ENCODE measurements around the gene EMX1. TPM values are rescaled to one million over a fixed set of nuclear protein-coding genes. Genes with fewer than 3 reads are reported as not detected.

EMX1 gene
- total and polyA plus RNA-seq, 7 donors = 0.60 to 1.4 (median 0.71) TPM; not detected in 4

GRCh38 chr2:72927619-72928550 is 10.6 kb downstream of the EMX1 start:
- intact Hi-C loops (cut with DNase I) = no loop called here
- WGBS, 2 donors = 51 to 78% methylated on average over 8 of the region's 8 CpGs
- DNase-seq = peak; percentile 28
- Histone ChIP-seq H3K36me3 (no peaks in the 10 kb centered on the region), H3K9me3 (no peaks in the 10 kb centered on the region), H3K27ac (no peak overlapping the region), H3K4me3 (no peak overlapping the region), H3K27me3 (peaks cover 39 to 88% (median 58%) of the 10 kb centered on the region in 3 donors), H3K4me1 (peaks cover 0 to 14% (median 14%) of the 10 kb centered on the region in 4 donors)
- TF ChIP-seq POLR2AphosphoS5 (IDR thresholded peaks at IDR 0.05) (no peak), POLR2A (IDR thresholded peaks at IDR 0.05) (no peak), EP300 (IDR thresholded peaks at IDR 0.05) (no peak), CTCF (IDR thresholded peaks at IDR 0.05) (no peak)

GRCh38 chr2:72929010-72929409 is 11.7 kb downstream of the EMX1 start:
- DNase-seq = peak; percentile 14
- Histone ChIP-seq H3K27ac (no peak overlapping the region), H3K36me3 (no peaks in the 10 kb centered on the region), H3K27me3 (peaks cover 30 to 80% (median 48%) of the 10 kb centered on the region in 3 donors), H3K4me1 (peaks cover 0 to 12% (median 10%) of the 10 kb centered on the region in 4 donors), H3K9me3 (no peaks in the 10 kb centered on the region), H3K4me3 (no peak overlapping the region)
- no peak for TF ChIP-seq CTCF (IDR thresholded peaks at IDR 0.05)
- no peak for TF ChIP-seq POLR2A (IDR thresholded peaks at IDR 0.05)
- intact Hi-C loops (cut with DNase I) = no loop called here
- 97% methylated on average over 1 of the region's 1 CpG for WGBS, 2 donors

- Histone ChIP-seq H3K4me3 (no peak overlapping the region), H3K27ac (no peak overlapping the region), H3K4me1 (peaks cover 0 to 4% (median 3%) of the 10 kb centered on the region in 4 donors), H3K27me3 (peaks cover 11 to 56% (median 27%) of the 10 kb centered on the region in 3 donors), H3K36me3 (no peaks in the 10 kb centered on the region), H3K9me3 (no peaks in the 10 kb centered on the region)
- intact Hi-C loops (cut with DNase I) = no loop called here
- peak; percentile 52 for DNase-seq
- TF ChIP-seq EP300 (IDR thresholded peaks at IDR 0.05) = no peak
- TF ChIP-seq POLR2A (IDR thresholded peaks at IDR 0.05) = no peak
- TF ChIP-seq CTCF (IDR thresholded peaks at IDR 0.05) = no peak
- TF ChIP-seq POLR2AphosphoS5 (IDR thresholded peaks at IDR 0.05) = no peak
- 91 to 94% methylated on average over 14 of the region's 14 CpGs for WGBS, 2 donors
These were observed 14.1 kb downstream of the EMX1 start for GRCh38 chr2:72931280-72931910.

- 44 to 50% methylated on average over 5 of the region's 5 CpGs for WGBS, 2 donors
- Histone ChIP-seq H3K4me1 (peaks cover 0 to 12% (median 9%) of the 10 kb centered on the region in 4 donors), H3K36me3 (no peaks in the 10 kb centered on the region), H3K9me3 (no peaks in the 10 kb centered on the region), H3K4me3 (no peak overlapping the region), H3K27ac (no peak overlapping the region), H3K27me3 (peaks cover 7 to 48% (median 19%) of the 10 kb centered on the region in 3 donors)
- DNase-seq = no peak
- intact Hi-C loops (cut with DNase I) = no loop called here
- TF ChIP-seq POLR2AphosphoS5 (IDR thresholded peaks at IDR 0.05) = no peak
These were observed 14.9 kb downstream of the EMX1 start for GRCh38 chr2:72932045-72932740.

GRCh38 chr2:72932805-72933204 is 15.5 kb downstream of the EMX1 start:
- no peak overlapping the region for H3K4me3 ChIP-seq
- TF ChIP-seq POLR2A (IDR thresholded peaks at IDR 0.05) = no peak
- TF ChIP-seq CTCF (IDR thresholded peaks at IDR 0.05) = no peak
- no peak for TF ChIP-seq POLR2AphosphoS5 (IDR thresholded peaks at IDR 0.05)
- TF ChIP-seq EP300 (IDR thresholded peaks at IDR 0.05) = no peak
- no peaks in the 10 kb centered on the region for H3K36me3 ChIP-seq
- peaks cover 0 to 16% (median 10%) of the 10 kb centered on the region in 4 donors for H3K4me1 ChIP-seq
- H3K27me3 ChIP-seq = peaks cover 3 to 42% (median 14%) of the 10 kb centered on the region in 3 donors
- WGBS, 2 donors = 93 to 94% methylated on average over 4 of the region's 4 CpGs
- DNase-seq = no peak
- intact Hi-C loops (cut with DNase I) = no loop called here
- H3K9me3 ChIP-seq = no peaks in the 10 kb centered on the region
- H3K27ac ChIP-seq = no peak overlapping the region
